Hematopoietic multipotent progenitor cell treated with erythropoietin and hydrocortisone succinate and interleukin-3 and kit ligand, for 8 days (in vitro differentiated cells): ENCODE data around the gene SYT6.

Source experiments
- DNase-seq: peaks from one replicate; pipeline ENCODE4 v3.0.0-alpha.2; 2015

SYT6 gene

DNA sequence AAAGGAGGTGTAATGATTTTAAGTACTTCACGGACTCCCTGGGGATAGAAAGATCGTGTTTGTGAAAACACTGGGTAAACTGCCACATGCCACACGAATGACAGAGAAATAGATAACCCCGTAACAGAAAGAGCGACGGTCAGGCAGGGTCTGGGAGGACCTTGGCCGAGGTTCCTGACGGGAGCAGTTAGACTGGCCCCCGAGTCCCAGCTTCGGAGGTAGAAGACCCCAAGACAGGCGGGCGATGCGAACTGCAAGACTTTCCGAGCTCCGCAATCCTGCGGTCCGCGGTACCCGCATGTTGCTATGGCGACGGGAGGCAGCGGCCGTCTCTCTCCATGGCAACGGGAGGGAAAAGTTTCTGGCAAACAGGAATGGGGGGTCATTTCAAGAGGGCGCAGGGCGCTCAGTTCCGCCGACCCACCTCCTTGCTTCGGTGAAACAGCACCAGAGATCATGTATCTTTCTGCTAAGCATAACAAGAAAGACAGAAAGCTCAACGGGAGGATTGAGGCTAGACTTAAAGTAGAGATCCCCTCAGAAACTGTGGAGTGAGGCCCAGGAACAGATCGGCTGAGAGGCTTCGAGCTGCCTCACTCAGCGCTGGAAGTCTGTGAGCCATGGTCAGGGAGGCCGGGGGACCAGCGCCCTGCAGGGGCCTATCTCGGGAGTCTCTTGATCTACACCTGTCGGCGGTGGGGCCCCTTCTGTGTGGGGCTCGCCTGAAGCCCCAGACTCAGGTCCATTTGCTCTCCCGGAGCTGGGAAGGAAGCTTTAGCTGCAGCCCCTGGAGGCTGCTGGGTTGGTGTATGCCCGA, 685 bp upstream of the SYT6 start:
- DNase-seq, result no peak

DNA sequence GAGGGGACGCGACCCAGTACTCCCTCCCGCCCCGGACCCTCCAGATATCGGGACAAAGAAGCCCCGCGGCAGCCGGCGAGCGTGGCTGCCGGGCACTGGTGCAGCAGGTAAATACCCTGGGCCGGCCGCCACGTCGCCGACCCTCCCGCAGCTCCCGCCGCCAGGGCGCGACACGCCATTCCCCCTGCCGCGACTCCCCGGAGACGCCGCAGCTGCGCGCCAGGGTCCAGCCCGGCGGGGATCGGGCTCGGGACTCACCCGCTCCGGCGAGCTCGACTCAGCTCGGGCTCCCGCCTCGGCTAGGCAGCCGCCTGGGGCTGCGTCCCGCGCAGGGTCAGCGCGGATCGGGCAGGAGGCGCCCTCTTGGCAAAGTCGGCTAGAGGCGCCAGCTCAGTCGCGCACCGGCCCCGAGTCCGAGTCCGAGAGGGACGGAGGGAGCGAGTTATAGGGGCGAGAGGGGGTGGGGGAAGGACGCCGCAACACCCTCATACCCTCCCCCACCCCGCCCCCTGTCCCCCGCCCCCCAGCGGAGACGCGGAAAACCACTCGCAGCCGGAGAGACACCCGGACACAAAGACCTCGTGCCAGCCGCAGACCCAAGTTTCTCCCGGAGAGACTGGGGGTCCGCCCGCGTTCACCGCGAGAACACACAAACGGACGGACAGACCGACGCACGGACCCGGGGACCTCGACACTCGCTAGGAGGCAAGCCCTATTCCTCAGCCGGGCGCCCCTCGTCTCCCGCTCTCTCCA, 985 bp downstream of the SYT6 start:
- no peak for DNase-seq

DNA sequence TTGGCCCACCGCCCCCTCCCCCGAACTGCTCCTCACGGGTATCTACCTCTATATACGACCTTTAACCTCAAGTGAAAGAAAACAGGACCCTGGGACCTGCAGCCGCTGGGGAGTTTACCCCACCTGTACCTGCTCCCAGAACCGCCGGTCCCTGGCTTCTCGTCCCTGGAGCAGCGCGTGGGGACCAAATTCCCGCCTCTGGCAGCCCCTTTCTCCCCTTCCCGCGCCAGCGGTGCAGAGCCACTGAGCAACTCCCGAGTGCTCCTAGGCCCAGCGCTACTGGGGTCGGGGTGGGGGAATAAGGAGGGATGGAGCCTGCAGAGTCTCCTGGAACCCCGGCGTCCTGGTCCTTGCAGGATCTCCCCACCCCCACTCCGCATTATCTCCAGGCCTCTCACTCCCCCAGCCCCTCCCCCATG, 1.6 kb downstream of the SYT6 start:
- no peak for DNase-seq

DNA sequence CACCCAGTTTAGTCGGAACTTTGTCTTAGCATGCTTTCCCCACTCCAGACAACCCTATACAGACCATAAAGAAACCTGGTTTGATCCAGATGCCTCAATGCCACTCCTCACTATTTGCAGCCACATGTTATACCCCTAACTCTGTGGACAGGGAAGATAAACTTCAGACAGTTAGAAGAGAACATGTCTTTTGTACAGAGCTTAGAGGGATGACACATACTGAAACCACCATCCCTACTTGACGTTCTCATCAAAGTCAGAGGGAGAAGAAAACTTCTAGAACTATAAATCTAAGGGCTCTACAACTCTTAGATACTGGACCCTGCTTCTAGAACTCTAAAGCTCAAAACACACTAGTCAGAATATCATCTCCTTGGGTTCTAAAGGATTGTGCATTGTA, 3.7 kb downstream of the SYT6 start:
- DNase-seq, result no peak

DNA sequence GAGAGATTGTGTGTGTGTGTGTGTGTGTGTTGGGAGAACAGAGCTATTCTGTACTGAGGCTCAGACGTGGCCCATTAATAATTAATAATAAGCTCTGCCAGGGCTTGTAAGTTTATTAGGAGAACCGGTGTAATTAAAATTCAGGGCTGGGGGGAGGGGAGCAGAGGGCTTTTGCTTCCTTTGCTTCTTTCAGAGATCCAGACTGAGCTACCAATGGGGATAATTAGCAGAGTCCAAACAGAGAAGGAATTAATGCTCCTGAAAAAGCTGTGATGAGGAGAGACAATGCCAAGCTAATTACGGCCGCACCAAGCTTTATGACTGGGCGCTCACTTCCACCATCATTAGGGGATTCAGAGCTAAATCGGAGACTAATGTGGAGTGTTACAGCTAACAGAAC, 4.5 kb downstream of the SYT6 start:
- no peak for DNase-seq

DNA sequence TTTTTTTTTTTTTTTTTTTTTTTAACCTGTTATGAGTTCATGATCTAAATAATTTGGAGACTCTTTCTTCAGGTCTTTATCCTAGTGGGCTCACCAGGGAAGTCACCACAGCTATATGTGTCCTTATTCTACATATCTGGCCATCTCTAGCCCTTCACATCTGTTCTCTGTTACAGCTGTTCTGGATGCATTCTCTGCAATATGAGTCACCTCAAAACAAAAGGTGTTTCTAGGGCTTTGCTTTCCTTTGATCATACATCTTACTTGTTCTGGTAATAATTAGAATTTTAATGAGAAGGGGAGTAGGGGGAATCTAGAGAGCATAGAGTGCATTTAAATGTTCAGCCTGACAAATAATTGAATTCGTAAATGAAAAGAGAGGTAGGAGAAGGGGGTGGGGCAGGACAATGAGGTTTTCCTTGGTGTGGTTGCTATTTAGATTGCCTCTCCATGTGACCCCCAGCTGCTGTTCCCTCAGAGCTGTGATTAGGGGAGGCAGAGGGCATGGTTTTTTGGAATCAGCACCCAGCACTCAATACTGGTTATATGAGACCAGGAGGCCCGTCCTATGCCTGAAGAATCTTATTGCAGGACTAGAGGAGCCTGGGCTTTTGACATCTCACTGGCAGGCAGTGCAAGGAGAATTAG, 8.0 kb downstream of the SYT6 start:
- DNase-seq, result no peak

DNA sequence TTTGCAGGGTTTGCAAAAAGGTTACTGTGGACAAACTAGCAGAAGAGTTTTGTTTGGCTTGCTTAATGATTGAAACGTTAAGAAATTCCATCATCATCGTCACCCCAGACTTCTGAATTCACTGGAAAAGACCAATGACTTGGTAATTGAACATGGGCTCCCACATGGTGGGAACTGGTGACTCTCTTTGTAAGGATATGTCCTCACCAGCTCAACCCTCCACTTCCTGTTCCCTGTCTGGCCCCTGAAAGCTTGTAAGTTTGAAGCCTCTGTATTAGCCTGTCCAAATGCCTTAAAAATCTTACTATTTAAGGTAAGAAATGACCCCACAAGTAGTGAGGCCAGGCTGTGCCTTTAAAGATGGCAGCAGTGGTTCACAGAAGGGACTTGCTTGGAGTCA, 9.7 kb downstream of the SYT6 start:
- no peak for DNase-seq

DNA sequence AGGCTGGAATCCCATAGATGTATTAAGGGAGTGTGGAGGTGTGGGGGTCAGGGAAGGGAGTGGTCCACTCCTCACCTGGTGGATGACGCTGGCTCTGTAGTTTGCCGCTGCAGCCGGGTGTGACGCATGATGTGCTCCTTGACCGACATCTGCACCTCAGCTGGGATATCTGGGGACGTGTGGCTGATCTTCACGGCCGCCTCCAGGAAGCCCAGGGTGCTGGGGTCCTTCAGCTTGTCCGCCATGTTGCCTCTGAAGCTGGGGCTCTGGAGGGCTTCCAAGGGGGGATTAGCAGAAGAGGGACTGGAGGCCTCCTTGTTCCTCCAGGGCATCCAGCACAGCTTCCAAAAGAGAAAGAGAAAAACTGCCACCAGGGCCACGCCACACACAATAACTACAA, 14.1 kb downstream of the SYT6 start:
- DNase-seq, result no peak

DNA sequence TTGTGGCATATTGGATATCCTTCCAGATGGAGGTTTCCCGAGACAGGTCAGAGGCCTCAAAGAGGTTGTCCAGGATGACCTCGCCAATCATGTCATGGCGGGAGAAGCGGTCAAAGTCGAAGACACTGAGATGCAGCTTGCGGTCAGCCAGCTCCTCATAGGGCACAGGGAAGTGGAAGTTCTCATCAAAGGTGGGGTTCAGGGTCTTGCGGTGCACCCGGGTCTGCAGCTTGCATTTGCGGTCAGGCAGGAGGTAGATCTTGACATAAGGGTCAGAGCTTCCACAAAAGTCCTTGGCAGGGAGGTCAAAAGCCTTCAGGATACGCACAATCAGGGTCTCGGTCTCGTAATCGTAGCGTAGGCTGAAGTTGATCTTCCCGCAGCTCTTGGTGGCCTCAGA, 16.2 kb downstream of the SYT6 start:
- DNase-seq, result no peak

DNA sequence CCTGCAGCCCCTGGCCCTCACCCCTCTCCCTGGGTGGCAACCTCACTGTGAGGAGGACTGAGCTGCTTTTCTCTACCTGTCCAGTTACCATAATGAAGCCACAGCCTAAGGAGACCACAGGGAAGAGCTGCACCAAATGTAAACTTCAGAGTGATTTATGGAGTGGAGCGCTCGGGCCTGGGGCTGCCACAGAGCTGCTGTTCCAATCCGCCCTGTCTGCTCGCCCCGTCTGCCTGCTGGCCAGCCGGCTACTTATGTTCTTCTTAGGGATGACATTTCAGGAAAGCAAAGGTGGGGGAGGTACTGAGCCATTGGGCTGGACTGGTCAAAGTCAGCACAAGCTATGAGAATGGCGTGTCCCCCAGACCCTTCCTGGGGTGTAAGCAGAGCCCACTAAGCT, 17.9 kb downstream of the SYT6 start:
- no peak for DNase-seq

DNA sequence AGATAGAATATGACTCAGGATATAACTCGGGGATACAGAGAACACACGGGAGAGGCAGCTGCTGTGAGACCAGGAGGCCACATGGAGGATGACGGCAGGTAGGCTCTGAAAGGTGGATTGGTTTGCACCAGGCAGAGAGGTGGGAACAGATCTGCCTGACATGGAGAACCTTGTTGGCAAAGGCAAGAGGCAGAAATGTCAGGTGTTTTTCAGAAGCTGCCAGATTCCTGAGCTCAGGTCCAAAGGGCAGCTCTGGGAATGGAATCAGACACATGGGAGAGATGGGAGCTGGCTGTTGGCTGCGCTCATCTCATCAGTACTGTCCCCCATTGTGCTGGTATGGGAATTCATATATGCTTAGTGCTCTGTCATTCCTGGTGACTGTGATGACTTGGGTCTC, 19.2 kb downstream of the SYT6 start:
- no peak for DNase-seq

DNA sequence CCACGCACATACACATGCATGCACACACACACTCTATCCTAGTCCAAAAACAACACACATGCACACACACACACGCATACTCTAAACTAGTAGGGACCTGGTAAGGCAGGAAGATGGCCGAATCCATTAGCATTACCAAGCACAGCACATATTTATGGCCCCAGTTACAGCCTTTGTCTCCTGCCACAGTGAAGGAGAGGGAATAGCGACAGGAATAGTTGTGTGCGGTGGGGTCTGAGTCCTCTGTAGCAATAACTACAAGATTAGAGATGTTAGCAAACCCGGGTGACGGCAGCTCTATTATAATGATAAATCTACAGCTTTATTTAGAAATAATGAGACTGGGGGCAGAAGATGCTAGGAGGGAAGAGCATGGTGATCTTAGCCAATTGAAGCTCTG, 20.5 kb downstream of the SYT6 start:
- DNase-seq, result no peak

DNA sequence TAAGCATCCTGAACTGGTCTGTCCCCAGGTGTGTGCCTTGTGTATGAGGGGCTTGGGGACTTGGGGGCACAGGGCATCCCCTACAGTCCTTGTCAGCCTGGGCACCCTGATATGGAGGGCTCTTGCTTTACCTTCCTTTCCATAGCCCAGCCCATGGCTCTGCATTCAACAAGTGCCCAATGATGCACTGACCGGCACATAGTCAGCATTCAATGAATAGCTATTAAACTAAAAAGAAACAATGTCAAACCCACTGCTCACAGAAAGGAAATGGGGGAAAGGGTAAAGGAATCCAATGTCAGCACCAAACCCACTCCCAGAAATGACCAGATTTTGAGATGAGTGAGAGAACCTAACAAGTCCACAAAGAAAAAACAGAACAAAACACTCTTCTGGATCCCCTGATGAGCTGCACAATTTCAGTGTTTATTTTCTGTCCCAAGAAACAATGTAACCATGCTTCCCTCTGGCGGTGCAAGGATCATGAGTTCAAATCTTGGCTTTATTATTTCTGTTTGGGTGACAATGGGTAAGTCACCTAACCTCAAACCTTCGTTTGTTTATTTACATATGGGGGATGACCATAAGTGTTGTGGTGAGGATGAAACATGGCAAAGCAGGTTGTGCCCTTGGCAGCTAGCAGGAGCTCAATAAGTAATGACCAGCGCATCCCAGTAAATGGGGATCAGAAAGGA, 22.0 kb downstream of the SYT6 start:
- no peak for DNase-seq

DNA sequence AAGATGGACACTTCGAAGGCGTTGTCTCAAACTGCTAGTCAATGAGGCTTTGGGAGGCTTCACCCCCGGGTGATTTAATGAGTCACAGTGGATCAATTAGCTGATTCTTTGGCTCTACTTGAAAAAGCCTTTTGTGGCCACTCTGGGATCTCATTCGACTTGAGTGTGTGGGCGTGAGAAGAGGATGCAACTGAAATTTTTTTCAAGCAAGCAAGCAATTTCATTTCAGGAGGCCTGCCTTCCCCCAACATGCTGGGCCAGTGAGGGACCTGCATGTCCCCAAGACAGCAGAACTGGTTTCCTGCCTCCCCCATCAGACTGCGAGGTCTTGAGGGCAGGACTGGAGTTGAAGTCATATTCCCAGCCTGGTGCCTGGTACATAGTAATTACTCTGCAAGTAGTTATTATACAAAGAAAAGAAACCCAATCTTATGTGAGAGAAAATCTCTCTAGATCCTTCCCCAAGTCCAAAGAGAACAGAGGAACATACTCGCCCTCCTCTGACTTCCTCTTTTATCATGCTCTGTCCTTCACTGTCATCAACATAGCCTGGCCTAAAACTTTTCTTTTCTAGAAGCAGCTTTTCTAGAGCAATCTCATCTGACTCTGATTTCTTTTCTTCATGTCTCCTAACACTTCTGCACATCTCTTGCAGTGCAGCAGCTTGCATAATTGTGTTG, 22.7 kb downstream of the SYT6 start:
- no peak for DNase-seq

DNA sequence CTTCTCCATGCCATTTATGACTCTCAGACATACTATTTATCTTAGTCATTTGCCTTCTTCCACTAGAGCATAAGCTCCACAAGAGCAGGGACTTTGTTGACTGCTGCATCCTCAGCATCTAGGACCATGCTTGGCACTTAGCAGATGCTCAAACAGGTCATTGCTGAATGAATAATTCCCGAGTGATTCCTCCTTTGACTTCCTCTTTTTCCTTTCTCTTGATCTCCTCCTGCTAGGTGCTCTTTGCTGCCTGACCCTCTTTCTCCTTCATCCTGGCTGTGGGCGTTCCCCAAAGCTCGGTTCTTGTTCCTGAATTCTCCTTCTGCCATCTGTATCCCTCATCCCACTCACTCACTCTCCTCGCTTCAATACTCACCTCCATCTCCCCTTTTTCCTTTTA, 23.5 kb downstream of the SYT6 start:
- DNase-seq, result no peak

DNA sequence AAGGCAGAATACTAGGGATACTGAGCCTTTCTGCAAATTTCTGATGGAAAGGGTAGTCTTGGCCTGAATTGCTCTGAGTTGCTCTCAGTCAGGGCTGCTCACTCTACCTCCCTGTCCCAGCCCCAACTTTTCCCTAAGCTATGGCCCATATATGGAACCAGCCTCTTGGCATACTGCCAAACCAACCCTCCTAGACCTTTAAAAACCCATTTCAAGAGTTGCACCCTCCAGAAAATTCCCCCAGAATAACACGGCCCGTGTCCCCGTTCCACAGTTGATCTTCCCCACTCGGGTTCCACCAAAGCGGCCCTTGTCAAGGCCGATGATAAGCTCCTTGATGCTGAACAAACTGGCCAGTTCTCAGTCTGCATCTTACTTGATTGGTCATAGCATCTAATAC, 25.4 kb downstream of the SYT6 start:
- no peak for DNase-seq

DNA sequence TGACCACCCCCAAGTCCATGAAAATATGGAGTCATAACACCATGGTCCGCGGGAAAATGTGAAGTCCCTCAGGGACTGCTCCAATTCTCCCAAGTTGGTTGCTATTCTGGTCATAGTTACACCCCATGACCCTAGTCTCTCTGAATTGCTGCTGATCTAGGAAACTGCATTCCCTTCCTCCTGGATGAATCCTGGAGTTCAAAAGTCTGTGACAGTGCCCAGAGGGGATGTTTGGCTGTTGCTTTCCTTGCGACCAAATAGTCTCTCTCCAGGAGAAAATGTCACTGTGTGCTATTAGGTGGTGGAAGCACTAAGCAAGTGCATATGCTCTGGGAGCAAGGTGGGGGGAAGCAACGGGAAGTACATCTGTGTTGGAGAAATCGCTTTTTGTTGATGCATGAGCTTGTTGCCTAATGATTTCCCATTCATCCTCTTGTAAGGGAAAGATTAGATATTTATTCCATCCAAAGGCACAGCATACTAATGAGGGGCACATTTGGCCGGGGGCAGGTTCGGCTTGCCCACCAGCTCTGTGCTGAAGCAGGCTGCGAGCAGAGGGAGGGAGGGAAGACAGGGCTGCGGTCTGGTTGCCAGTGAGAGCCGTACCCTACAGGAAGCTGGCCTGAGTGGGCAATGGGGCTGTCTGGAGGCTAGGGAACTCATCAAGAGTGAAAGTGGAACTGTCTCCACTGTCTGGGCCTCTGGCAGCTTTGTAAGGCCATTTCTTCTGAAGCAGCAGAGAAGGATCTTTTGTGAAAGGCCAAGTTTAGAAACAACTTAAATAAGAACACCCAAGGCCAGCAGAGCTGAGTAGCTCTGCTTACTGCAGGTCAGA, 27.2 kb downstream of the SYT6 start:
- no peak for DNase-seq

DNA sequence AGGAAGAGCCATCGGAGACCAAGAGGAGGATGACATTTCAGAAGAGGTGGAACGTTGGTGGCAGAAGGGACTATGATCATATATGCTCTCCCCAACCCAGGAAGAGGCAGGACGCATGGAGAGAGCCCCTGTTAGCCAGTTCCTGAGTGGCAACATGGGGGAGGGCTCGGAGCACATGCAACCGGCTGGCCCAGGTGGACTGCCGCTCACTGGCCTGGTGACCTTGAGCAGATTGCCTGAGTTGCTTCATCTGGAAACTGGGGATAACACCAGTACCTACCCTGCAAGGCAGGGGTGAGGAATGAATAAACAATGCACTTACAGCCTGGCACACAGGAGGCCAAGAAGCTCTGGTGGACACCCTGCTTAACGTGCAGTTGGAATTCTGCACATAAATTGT, 29.0 kb downstream of the SYT6 start:
- DNase-seq, result no peak

DNA sequence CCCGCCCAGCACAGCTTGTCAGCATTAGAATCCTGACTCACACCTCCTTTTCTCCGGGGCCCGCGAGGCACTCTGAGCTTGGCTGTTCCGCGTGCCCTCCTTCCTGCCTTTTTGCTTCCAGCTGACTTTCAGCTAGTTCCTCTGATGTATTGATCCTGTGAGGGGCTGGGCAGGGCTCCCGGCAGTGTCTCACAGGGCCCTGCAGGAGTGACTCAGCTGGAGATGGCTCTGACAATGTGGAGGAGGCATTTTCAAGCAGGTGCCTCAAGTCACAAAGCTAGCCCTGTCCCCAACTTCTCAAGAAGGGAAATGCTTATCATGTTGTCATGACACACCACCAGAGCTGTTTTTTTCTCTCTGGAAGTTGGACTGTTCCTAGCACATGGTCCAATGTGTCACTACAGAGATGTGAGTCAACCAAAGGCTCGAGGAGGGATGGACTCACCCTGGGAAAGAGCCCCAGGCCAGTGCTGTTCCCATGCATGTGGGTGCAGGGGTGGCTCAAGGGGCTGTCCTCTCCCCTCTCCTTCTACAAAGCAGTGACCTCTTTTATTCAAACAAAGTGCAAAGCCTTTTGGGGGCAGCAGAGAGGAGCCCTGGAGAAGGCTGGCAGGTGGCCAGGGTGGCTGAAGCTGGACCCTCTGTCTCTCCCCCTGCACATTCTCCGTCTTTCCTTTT, 30.6 kb downstream of the SYT6 start:
- DNase-seq, result no peak

DNA sequence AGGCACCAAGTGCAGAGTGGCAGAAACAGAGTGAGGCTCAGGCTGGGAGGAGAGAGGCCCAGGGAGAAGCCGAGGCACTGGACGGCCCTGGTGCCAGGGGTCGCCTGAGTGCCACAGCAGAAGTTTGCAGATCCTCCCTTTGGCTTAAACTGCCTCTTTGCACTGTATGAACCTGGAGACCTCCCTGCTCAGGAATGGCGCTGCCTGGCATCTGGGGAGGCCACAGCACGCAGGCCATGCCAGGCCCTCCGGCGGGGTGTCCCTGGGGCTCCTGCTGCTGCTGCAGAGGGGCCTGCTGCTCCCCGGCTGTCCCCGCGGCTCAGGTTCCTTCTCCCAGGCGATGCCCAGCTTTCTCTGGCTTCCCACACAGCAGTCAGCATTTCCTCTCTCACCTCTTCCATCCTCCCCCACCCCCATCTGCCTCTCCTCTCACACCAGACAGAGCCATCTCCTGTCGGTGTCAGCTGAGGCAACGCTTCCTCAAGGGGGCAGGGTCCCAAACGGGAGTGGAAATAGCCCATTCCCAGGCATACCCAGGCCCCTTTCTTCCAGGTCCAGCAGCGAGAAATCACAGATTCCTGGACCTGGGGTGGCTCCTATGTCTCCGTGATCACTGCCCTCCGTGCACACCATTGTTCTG, 35.2 kb downstream of the SYT6 start:
- no peak for DNase-seq

DNA sequence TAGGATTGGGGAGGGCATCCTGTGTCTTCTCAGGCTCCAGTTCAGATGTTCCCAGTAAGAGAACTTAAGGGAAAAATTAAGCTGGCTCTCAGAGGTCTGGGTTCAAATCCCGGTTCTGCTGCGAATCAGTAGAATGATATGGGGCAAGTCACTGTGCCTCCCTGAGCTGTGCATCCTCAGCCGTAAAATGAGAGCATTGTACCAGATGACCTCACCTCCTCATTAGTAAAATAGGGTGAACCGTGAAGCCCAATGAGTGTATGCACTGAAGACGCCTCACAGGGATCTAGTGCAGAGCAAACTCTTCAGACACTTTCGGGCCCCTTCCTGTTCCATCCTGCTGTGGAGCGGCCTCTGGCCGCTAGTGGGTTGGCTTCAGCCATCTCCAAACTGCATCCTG, 36.0 kb downstream of the SYT6 start:
- DNase-seq, result no peak
